H9 (cell line): ENCODE measurements around the gene PEPD. TPM values are rescaled to one million over a fixed set of nuclear protein-coding genes. Genes with fewer than 3 reads are reported as not detected.

ENCODE experiments used
- DNase-seq: peaks from one replicate; pipeline ENCODE4 v3.0.0-alpha.2; 2017
- H2AFZ ChIP-seq: one replicate; pipeline ENCODE4 v1.6.1; 2013; ENCODE audit warnings: mild to moderate bottlenecking, low read length, control low read depth, moderate library complexity
- H2AK5ac ChIP-seq: 2 replicates; pipeline ENCODE4 v1.6.1; 2013; ENCODE audit warnings: low read length, control low read depth, mixed read lengths; ENCODE audit not compliant: insufficient read length
- H2BK120ac ChIP-seq: one replicate; pipeline ENCODE4 v1.6.1; 2013; ENCODE audit warnings: low read depth, mild to moderate bottlenecking, low read length, control low read depth, inconsistent platforms; ENCODE audit not compliant: poor library complexity, severe bottlenecking
- H2BK12ac ChIP-seq: 2 replicates; pipeline ENCODE4 v1.6.1; 2013; ENCODE audit warnings: low read length, control low read depth, mixed read lengths, low read depth; ENCODE audit not compliant: insufficient read length
- H2BK15ac ChIP-seq: 2 replicates; pipeline ENCODE4 v1.6.1; 2013; ENCODE audit warnings: low read depth, low read length, control low read depth
- H2BK20ac ChIP-seq: one replicate; pipeline ENCODE4 v1.6.1; 2013; ENCODE audit warnings: low read depth, mild to moderate bottlenecking, low read length, control low read depth, inconsistent platforms; ENCODE audit not compliant: poor library complexity, severe bottlenecking
- H2BK5ac ChIP-seq: 2 replicates; pipeline ENCODE4 v1.6.1; 2013; ENCODE audit warnings: low read length, control low read depth, mixed read lengths; ENCODE audit not compliant: insufficient read length
- H3K14ac ChIP-seq: 2 replicates; pipeline ENCODE4 v1.6.1; 2013; ENCODE audit warnings: low read length, control low read depth; ENCODE audit not compliant: insufficient read depth
- H3K18ac ChIP-seq: 2 replicates; pipeline ENCODE4 v1.6.1; 2013; ENCODE audit warnings: low read depth, mild to moderate bottlenecking, mixed read lengths, low read length, control low read depth; ENCODE audit not compliant: insufficient read length
- H3K23ac ChIP-seq: 2 replicates; pipeline ENCODE4 v1.6.1; 2013; ENCODE audit warnings: low read length, control low read depth, mixed read lengths, low read depth; ENCODE audit not compliant: insufficient read length
- H3K23me2 ChIP-seq: 2 replicates; pipeline ENCODE4 v1.6.1; 2013; ENCODE audit warnings: low read depth, mild to moderate bottlenecking, mixed read lengths, low read length, control low read depth; ENCODE audit not compliant: insufficient read length, poor library complexity, severe bottlenecking
- H3K27ac ChIP-seq: 2 replicates; pipeline ENCODE4 v1.5.1; 2013; ENCODE audit warnings: low read length, control low read depth, mixed read lengths, low read depth; ENCODE audit not compliant: insufficient read length
- H3K27me3 ChIP-seq: 2 replicates; pipeline ENCODE4 v1.6.1; 2013; ENCODE audit warnings: low read length, control low read depth, inconsistent platforms; ENCODE audit not compliant: insufficient read depth
- H3K4ac ChIP-seq: 2 replicates; pipeline ENCODE4 v1.6.1; 2013; ENCODE audit warnings: low read depth, mild to moderate bottlenecking, control low read depth, inconsistent platforms, low read length, moderate library complexity
- H3K4me1 ChIP-seq: 2 replicates; pipeline ENCODE4 v1.6.1; 2013; ENCODE audit warnings: low read length, control low read depth, inconsistent platforms; ENCODE audit not compliant: insufficient read depth
- H3K4me2 ChIP-seq: 2 replicates; pipeline ENCODE4 v1.6.1; 2013; ENCODE audit warnings: low read length, control low read depth, mixed read lengths; ENCODE audit not compliant: insufficient read length, insufficient read depth
- H3K56ac ChIP-seq: 2 replicates; pipeline ENCODE4 v1.6.1; 2013; ENCODE audit warnings: low read depth, mild to moderate bottlenecking, mixed read lengths, low read length, control low read depth; ENCODE audit not compliant: insufficient read length
- H3K79me1 ChIP-seq: 2 replicates; pipeline ENCODE4 v1.6.1; 2013; ENCODE audit warnings: low read depth, mild to moderate bottlenecking, moderate library complexity, low read length, control low read depth, inconsistent platforms; ENCODE audit not compliant: insufficient read depth, poor library complexity, severe bottlenecking
- H3K79me2 ChIP-seq: 2 replicates; pipeline ENCODE4 v1.6.1; 2013; ENCODE audit warnings: low read length, control low read depth, inconsistent platforms; ENCODE audit not compliant: insufficient read depth
- H3K9ac ChIP-seq: 2 replicates; pipeline ENCODE4 v1.6.1; 2013; ENCODE audit warnings: low read length, control low read depth, mixed read lengths; ENCODE audit not compliant: insufficient read length; ENCODE audit errors: extremely low read depth
- H3K9me3 ChIP-seq: one replicate; pipeline ENCODE4 v1.6.1; 2013; ENCODE audit warnings: low read depth, low read length, inconsistent platforms; ENCODE audit not compliant: control insufficient read depth
- H3T11ph ChIP-seq: one replicate; pipeline ENCODE4 v1.6.1; 2013; ENCODE audit warnings: mild to moderate bottlenecking, low read length, control low read depth, inconsistent platforms
- H4K20me1 ChIP-seq: one replicate; pipeline ENCODE4 v1.6.1; 2013; ENCODE audit not compliant: control insufficient read depth, insufficient read length, insufficient read depth
- H4K5ac ChIP-seq: 2 replicates; pipeline ENCODE4 v1.6.1; 2013; ENCODE audit warnings: low read depth, mild to moderate bottlenecking, mixed read lengths, low read length, control low read depth; ENCODE audit not compliant: insufficient read length
- H4K8ac ChIP-seq: replicated peaks from 2 replicates; pipeline ENCODE4 v1.6.1; 2013; ENCODE audit warnings: low read length, control low read depth, mixed read lengths, low read depth; ENCODE audit not compliant: insufficient read length
- H4K91ac ChIP-seq: 2 replicates; pipeline ENCODE4 v1.6.1; 2013; ENCODE audit warnings: low read depth, mild to moderate bottlenecking, moderate library complexity, mixed read lengths, low read length, control low read depth; ENCODE audit not compliant: insufficient read length
- H3K27ac Mint-ChIP-seq, 3 experiments: 2 replicates in 2 of 3; 3 replicates in 1 of 3; pipeline ENCODE4 v1.8.0; 2020 to 2021; ENCODE audit warnings: mixed read lengths in 3 of 3, mild to moderate bottlenecking in 1 of 3, moderate library complexity in 1 of 3
- H3K27me3 Mint-ChIP-seq: 2 replicates; pipeline ENCODE4 v1.8.0; 2021; ENCODE audit warnings: low read depth, mild to moderate bottlenecking, moderate library complexity, mixed read lengths
- H3K36me3 Mint-ChIP-seq, 3 experiments: 2 replicates in 2 of 3; 3 replicates in 1 of 3; pipeline ENCODE4 v1.8.0; 2020 to 2021; ENCODE audit warnings: low read depth in 3 of 3, mixed read lengths in 3 of 3; ENCODE audit not compliant: insufficient read depth in 1 of 3
- H3K4me1 Mint-ChIP-seq, 2 experiments: 2 replicates each; pipeline ENCODE4 v1.8.0; 2020; ENCODE audit warnings: mixed read lengths in 2 of 2
- H3K4me3 Mint-ChIP-seq, 2 experiments: 2 replicates in 1 of 2; 3 replicates in 1 of 2; pipeline ENCODE4 v1.8.0; 2020 to 2021; ENCODE audit warnings: mild to moderate bottlenecking in 2 of 2, mixed read lengths in 2 of 2, moderate library complexity in 1 of 2
- H3K9me3 Mint-ChIP-seq, 2 experiments: 2 replicates in 1 of 2; 3 replicates in 1 of 2; pipeline ENCODE4 v1.8.0; 2020; ENCODE audit warnings: mild to moderate bottlenecking in 2 of 2, mixed read lengths in 2 of 2, moderate library complexity in 1 of 2
- WGBS: extraction: QIAGEN DNeasy Blood & Tissue Kit; methylation state at CpG from one replicate; pipeline ENCODE4 v1.1.7; 2013; ENCODE audit warnings: missing lambda C conversion rate, low lambda C conversion rate, mixed read lengths; ENCODE audit not compliant: insufficient read length; ENCODE audit errors: extremely low coverage; 5-methylcytosine and 5-hydroxymethylcytosine counted together
- total RNA-seq: library from RNA; stranded (reverse); gene quantifications from 2 replicates; pipeline ENCODE4 v1.2.1, GENCODE V29; 2021
- TF ChIP-seq, protein P1 (sequence below): fragments of 200-600 bp; sonication (generic); conservative IDR thresholded peaks from 3 replicates; pipeline ENCODE4 v1.8.0; 2021; ENCODE audit warnings: antibody characterized with exemption, mild to moderate bottlenecking

Gene PEPD
- total RNA-seq, 1 experiment from 2014 or later, result 52.8 TPM

DNA sequence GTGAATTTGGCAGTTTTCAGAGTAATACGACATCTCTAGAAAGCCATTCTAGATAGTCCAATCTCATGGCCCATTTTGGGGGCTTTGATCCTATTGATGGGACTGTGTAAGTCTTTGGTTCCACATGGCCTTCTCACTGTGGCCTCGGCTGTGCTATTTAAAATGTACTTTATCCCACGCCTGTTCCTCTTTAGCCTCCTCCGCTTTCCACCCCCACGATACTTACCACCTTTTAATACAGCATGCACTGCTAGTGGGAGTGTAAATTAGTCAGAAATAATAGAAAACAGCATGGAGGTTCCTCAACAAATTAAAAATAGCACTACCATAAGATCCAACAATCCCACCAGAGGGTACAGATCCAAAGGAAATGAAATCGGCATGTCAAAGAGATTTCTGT, 176.4 kb downstream of the PEPD start:
- Histone ChIP-seq H3K4ac (no peak overlapping the region), H2BK15ac (no peak overlapping the region), H3T11ph (no peak overlapping the region), H2AFZ (no peak overlapping the region), H2AK5ac (no peak overlapping the region), H2BK120ac (no peak overlapping the region), H4K20me1 (no peaks in the 10 kb centered on the region), H3K27ac (no peak overlapping the region), H3K4me2 (no peak overlapping the region), H3K23ac (no peak overlapping the region), H3K23me2 (no peaks in the 10 kb centered on the region), H3K18ac (no peak overlapping the region), H2BK20ac (no peak overlapping the region), H3K4me1 (no peaks in the 10 kb centered on the region), H4K8ac (no peak overlapping the region), H3K14ac (no peak overlapping the region), H3K9me3 (no peaks in the 10 kb centered on the region), H3K56ac (no peak overlapping the region), H3K27me3 (no peaks in the 10 kb centered on the region), H4K91ac (no peak overlapping the region), H3K79me2 (no peaks in the 10 kb centered on the region), H2BK12ac (no peak overlapping the region), H3K9ac (no peak overlapping the region), H3K79me1 (no peaks in the 10 kb centered on the region), H4K5ac (no peak overlapping the region), H2BK5ac (no peak overlapping the region)
- H3K4me3 Mint-ChIP-seq, result no peak overlapping the region
- no peaks in the 10 kb centered on the region for H3K9me3 Mint-ChIP-seq
- DNase-seq, result no peak
- no CpG with 5 or more reads among the region's 6 CpGs for WGBS
- peaks cover 42% of the 10 kb centered on the region for H3K27me3 Mint-ChIP-seq
- TF ChIP-seq, protein P1, sequence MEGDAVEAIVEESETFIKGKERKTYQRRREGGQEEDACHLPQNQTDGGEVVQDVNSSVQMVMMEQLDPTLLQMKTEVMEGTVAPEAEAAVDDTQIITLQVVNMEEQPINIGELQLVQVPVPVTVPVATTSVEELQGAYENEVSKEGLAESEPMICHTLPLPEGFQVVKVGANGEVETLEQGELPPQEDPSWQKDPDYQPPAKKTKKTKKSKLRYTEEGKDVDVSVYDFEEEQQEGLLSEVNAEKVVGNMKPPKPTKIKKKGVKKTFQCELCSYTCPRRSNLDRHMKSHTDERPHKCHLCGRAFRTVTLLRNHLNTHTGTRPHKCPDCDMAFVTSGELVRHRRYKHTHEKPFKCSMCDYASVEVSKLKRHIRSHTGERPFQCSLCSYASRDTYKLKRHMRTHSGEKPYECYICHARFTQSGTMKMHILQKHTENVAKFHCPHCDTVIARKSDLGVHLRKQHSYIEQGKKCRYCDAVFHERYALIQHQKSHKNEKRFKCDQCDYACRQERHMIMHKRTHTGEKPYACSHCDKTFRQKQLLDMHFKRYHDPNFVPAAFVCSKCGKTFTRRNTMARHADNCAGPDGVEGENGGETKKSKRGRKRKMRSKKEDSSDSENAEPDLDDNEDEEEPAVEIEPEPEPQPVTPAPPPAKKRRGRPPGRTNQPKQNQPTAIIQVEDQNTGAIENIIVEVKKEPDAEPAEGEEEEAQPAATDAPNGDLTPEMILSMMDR, result no peak
- no peak overlapping the region for H3K27ac Mint-ChIP-seq
- H3K36me3 Mint-ChIP-seq, result no peaks in the 10 kb centered on the region
- peaks cover 5 to 7% of the 10 kb centered on the region in 2 experiments for H3K4me1 Mint-ChIP-seq
